ENCODE measurements around the gene CNST. TPM values are rescaled to one million over a fixed set of nuclear protein-coding genes. Genes with fewer than 3 reads are reported as not detected.
"Not testable (repeated sequence)": the region's sequence is repeated elsewhere in the genome, so short reads cannot be mapped to it uniquely, and the experiment has no call there.

CNST gene
- total RNA-seq, 1 experiment from 2014 or later, result 10.2 TPM

DNA sequence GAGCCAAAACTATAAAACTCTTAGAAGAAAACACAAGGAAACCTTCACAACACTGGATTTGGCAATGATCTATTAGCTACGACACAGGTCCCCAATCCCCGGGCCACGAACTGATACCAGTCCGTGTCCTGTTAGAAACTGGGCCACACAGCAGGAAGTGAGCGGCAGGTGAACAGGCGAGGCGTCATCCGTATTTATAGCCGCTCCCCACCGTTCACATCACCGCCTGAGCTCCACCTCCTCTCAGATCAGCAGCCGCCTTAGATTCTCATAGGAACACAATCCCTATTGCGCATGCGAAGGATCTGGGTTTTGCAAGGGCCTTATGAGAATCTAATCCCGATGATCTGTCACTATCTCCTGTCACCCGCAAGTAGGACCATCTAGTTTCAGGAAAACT is 12.1 kb upstream of the CNST start:
- no peak for DNase-seq (ENCODE audit: low spot score)

- no peak for DNase-seq (ENCODE audit: low spot score)
These were observed 8.2 kb upstream of the CNST start for GRCh38 chr1:246558041-246558440.

- DNase-seq (ENCODE audit: low spot score), result no peak
These were observed 6.9 kb upstream of the CNST start for GRCh38 chr1:246559310-246559709.

GRCh38 chr1:246560833-246561232 is 5.4 kb upstream of the CNST start:
- DNase-seq (ENCODE audit: low spot score), result not testable (repeated sequence)

DNA sequence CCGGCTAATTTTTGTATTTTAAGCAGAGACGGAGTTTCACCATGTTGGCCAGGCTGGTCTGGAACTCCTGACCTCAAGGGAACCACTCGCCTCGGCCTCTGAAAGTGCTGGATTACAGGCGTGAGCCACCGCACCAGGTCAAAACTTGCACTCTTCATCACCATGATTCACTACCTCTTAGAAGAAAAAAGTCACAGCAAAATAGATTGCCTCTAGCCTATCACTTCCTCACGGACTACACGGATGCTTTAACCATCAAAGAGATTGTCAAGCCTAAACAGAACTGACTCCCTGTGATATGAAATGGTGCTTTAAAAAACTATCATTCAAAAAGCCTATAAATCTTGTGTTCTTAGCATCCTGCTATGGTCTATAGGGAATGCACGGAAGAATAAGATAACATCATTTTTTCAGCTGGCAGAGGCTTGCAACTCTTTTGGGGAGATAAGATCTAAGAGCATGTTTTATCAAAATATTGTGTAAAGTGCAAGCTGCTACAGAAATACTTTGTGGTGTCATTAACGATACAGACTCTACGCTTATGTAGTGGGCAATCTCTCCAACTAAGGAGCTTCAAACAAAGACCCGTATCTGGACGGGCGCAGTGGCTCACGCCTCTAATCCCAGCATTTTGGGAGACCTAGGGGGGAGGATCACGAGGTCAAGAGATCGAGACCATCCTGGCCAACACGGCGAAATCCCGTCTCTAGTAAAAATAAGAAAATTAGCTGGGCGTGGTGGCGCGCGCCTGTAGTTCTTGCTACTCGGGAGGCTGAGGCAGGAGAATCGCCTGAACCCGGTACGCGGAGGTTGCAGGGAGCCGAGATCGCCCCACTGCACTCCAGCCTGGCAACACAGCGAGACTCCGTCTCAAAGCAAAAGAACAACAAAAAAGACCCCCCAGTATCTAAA is 1.2 kb upstream of the CNST start:
- no peak for DNase-seq (ENCODE audit: low spot score)

DNA sequence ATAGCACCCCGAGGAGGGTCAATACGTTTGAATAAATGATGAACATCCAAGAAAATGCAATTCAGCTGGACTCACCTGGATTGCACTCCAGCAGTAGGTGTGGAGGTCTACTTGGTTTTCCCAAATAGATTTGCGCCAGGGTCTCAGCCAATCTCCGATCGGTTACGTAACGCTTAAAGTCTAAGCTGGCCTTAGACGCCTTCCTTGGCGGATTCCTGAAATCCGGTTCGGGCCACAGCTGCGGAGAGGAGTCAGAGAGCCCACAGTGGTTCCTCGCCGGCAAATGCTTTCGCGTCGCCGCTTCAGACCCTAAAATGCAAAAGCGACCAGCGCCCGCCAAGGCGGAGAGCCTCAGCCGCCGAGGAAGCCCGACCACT is 517 bp upstream of the CNST start:
- DNase-seq (ENCODE audit: low spot score), result peak; percentile 6

DNA sequence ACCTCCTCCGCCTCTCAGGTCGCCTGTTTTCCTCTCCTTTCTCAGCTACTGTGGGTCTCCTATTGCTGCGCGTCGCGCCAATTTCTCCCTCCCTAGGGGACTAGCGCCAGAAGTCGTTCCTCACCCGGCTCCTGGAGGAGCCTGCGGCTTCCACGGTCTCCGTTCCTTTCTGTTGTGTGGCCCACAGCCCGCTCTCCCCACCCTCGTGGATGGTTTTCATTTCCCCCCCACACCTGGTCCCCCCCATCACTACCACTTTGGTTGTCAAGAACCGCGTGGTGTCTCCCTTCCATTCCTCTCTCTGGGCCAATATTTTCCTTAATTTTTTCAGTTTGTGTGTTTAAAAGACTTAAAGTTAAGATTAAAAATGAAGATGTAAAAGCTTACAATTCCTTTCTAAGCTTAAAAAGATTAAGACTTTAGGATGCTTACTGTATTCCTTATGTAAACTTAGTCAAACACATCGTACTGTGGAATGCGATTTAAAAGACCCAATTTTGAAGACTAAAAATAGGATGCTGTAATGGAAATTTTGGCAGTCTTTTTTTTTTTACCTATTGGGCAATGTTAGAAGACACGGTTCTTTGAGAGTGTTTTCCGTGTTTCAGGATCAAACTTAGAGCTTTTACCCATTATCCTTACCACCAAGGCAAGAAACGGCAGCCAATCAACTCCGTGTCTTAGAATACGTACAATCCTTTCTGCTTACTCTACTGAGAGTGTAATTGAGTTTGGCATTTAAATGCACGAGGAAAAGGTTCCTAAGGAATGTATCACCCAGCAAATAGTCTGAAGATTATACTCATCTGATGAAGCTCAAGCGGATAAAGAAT is 773 bp downstream of the CNST start:
- peak; percentile 19 for DNase-seq (ENCODE audit: low spot score)

DNA sequence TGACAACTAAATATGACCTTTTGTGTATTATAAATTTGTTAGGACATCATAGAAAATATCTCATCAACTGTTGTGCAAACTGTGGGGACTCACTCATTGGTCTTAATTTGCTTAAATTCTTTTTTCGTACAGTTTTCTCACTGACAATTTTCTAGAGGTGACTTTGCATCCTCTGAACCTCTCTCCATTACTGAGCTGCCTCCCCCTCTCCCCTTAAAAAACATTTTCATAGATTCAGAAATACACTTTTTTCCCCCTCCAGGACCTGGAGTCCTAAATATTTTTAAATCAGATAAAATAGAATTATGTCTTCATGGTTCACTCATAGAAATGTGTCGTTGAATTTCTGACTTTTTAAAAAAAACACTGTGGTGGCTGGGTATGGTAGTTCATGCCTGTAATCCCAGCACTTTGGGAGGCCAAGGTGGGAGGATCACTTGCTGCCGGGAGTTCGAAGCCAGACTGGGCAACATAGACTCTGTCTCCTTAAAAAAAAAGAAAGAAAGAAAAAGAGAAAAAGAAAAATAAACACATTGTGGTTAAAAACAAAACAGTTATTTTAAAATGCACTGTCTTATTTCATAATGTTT is 1.5 kb downstream of the CNST start:
- DNase-seq (ENCODE audit: low spot score), result no peak

GRCh38 chr1:246569248-246570238 is 3.3 kb downstream of the CNST start:
- no peak for DNase-seq (ENCODE audit: low spot score)

- not testable (repeated sequence) for DNase-seq (ENCODE audit: low spot score)
These were observed 5.1 kb downstream of the CNST start for GRCh38 chr1:246571309-246571708.

DNA sequence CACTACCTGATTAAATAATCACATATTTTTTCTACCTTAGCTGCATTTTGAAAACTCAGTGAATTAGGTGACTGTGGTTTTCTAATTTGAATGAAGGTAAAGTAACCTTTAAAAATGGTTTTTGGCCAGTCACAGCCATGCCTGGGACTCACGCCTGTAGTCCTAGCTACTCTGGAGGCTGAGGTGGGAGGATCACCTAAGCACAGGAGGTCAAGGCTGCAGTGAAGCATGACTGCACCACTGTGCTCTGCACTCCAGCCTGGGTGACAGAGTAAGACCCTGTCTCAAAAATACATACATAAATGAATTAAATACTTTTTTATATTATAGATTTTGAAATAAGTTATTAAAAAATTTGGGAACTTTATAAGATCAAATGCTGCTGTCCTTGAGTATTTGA is 5.7 kb downstream of the CNST start:
- no peak for DNase-seq (ENCODE audit: low spot score)

DNA sequence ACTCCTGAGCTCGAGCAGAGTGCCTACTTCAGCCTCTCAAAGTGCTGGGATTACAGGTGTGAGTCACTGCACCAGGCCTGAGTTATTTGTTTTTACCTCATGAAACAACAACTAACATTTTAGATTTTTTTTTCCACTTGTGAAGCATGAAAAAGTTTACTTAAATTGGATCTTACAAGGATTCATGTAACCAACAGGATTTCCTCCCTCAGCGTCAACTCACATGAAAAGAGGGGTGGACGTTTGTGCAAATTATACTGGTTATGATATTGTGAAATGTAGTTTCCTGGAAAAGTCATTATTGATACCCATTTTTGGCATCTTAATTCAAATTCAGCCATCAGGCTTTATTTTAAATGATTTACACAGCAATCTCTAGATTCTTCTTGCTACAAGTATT is 6.5 kb downstream of the CNST start:
- no peak for DNase-seq (ENCODE audit: low spot score)

GRCh38 chr1:246573491-246573890 is 7.2 kb downstream of the CNST start:
- DNase-seq (ENCODE audit: low spot score), result no peak

GRCh38 chr1:246576709-246577032 is 10.4 kb downstream of the CNST start:
- DNase-seq (ENCODE audit: low spot score), result no peak

GRCh38 chr1:246577082-246577719 is 10.9 kb downstream of the CNST start:
- no peak for DNase-seq (ENCODE audit: low spot score)

- no peak for DNase-seq (ENCODE audit: low spot score)
These were observed 11.5 kb downstream of the CNST start for GRCh38 chr1:246577720-246578106.

GRCh38 chr1:246579818-246580217 is 13.6 kb downstream of the CNST start:
- DNase-seq (ENCODE audit: low spot score), result no peak

DNA sequence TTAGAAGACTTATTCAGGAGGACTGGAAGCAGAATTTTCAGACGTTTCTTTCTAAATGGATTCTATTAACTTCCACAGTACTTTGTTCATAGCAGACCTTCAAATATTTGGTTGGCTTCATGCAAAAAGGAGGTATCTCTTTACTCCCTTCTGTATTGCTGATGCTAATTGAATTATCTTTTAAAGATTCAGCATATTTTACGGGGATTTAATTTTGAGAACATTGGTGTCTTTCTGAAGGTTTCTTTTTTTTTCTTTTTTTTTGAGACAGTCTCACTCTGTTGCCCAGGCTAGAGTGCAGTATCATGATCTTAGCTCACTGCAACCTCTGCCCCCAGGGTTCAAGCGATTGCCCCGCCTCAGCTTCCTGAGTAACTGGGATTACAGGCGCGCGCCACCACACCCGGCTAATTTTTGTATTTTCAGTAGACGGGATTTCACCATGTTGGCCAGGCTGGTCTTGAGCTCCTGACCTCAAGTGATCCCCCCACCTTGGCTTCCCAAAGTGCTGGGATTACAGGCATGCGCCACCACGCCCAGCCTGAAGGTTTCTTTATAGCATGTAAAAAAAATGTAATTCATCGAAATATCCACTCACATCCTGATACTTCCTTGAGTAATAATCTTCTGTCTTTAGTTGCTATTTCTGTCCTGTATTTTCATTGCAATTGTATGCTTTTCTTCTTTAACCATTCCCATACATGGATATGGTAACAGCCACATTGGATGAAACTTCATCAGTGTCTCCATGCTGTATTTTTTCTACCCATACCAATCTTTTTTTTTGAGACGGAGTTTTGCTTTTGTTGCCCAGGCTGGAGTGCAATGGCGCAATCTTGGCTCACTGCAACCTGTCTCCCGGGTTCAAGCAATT is 14.5 kb downstream of the CNST start:
- no peak for DNase-seq (ENCODE audit: low spot score)

GRCh38 chr1:246582301-246583055 is 16.2 kb downstream of the CNST start:
- DNase-seq (ENCODE audit: low spot score), result no peak

Data from H4 (cell line).